Sigmoid colon (tissue), 7 donors: ENCODE data around the gene UBLCP1. TPM values are rescaled to one million over a fixed set of nuclear protein-coding genes. Genes with fewer than 3 reads are reported as not detected.
"Not testable (repeated sequence)": the region's sequence is repeated elsewhere in the genome, so short reads cannot be mapped to it uniquely, and the experiment has no call there.

Experiments
- DNase-seq: peaks from one replicate; pipeline ENCODE4 v3.0.0-alpha.2; 2019
- H3K27ac ChIP-seq, 4 donors: fragments of 200-600 bp; sonication (generic); one replicate each; pipeline ENCODE4 v1.5.1; 2016 to 2019; ENCODE audit warnings: mild to moderate bottlenecking in 1 of 4
- H3K27me3 ChIP-seq, 3 donors: fragments of 200-600 bp; sonication (generic); one replicate each; pipeline ENCODE4 v1.5.1; 2019; ENCODE audit warnings: mild to moderate bottlenecking in 1 of 3
- H3K36me3 ChIP-seq, 4 donors: fragments of 200-600 bp; sonication (generic); one replicate each; pipeline ENCODE4 v1.5.1; 2016 to 2019
- H3K4me1 ChIP-seq, 4 donors: fragments of 200-600 bp; sonication (generic); one replicate each; pipeline ENCODE4 v1.5.1; 2017 to 2019
- H3K4me3 ChIP-seq, 4 donors: fragments of 200-600 bp; sonication (generic); one replicate each; pipeline ENCODE4 v1.5.1; 2017 to 2019; ENCODE audit warnings: mild to moderate bottlenecking in 2 of 4, moderate library complexity in 1 of 4
- H3K9me3 ChIP-seq, 4 donors: fragments of 200-600 bp in 3 of 4; sonication (generic) in 3 of 4; one replicate each; pipeline versions ENCODE4 v1.5.1 to v1.6.1; 2013 to 2019
- CTCF ChIP-seq, 4 experiments: fragments of 450-650 bp in 3 of 4; fragments of 200-600 bp in 1 of 4; IDR thresholded peaks; one replicate each; pipeline ENCODE4 v1.5.1; 2016 to 2019; ENCODE audit warnings: antibody characterized with exemption in 4 of 4, mild to moderate bottlenecking in 3 of 4, moderate library complexity in 2 of 4
- EP300 ChIP-seq, 4 donors: sonication (generic); formaldehyde crosslinking; IDR thresholded peaks; one replicate each; pipeline ENCODE4 v1.6.1; 2017; ENCODE audit warnings: antibody characterized with exemption in 4 of 4
- POLR2A ChIP-seq, 2 donors: fragments of 450-650 bp; IDR thresholded peaks; one replicate each; pipeline ENCODE4 v1.6.1; 2016; ENCODE audit warnings: antibody characterized with exemption in 2 of 2, mild to moderate bottlenecking in 2 of 2, moderate library complexity in 2 of 2
- POLR2AphosphoS5 ChIP-seq, 4 donors: sonication (generic); formaldehyde crosslinking; IDR thresholded peaks; one replicate each; pipeline ENCODE4 v1.6.1; 2017; ENCODE audit warnings: antibody characterized with exemption in 4 of 4
- WGBS, 2 donors: extraction: QIAGEN DNeasy Blood & Tissue Kit; methylation state at CpG; one replicate each; pipeline ENCODE4 v1.1.7; 2013; 5-methylcytosine and 5-hydroxymethylcytosine counted together
- intact Hi-C: fragments of 100-400 bp; cut with DNase I; formaldehyde crosslinking; loops from one replicate; pipeline ENCODE4 v1.15.1; 2023
- polyA plus RNA-seq, 3 donors: library from polyadenylated mRNA; stranded (reverse); fragments of 200-250 nt; gene quantifications; one replicate each; pipeline ENCODE4 v1.2.3, GENCODE V29; 2013
- total RNA-seq, 4 donors: library from RNA; depleted of rRNA; stranded (reverse); fragments of >200 nt; gene quantifications; one replicate each; pipeline ENCODE4 v1.1.0, GENCODE V29; 2016
- donor health status: healthy with polysubstance abuse.
- donor health status: Bipolar disorder and iron deficiency.
- donor health status: healthy.

Gene UBLCP1
- total and polyA plus RNA-seq, 7 donors: 15.0 to 29.6 (median 18.7) TPM

DNA sequence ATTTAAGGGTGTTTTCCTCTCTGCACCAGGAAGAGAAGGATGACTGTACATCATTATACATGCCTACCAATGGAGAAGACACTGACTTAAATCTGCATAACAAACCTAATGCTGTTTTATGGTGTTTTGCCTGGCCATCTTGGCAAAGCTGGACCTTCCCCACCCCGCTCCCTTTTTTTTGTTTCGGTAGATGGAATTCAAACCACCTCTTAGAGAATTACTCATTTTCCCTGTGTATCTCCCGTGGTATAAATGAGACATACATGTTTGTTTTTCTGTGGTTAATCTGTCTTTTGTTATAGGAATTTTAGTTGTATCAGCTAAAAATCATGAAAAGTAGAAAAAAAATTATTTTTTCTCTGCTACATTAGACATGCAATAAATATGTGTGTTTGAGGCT is 38.4 kb downstream of the UBLCP1 start:
- peaks cover 0 to 13% (median 0%) of the 10 kb centered on the region in 4 donors for H3K9me3 ChIP-seq
- no peaks in the 10 kb centered on the region for H3K27me3 ChIP-seq
- intact Hi-C loops: no loop called here
- 86 to 92% methylated on average over 3 of the region's 3 CpGs for WGBS, 2 donors
- H3K4me3 ChIP-seq: no peak overlapping the region
- no peak for TF ChIP-seq POLR2AphosphoS5 (IDR thresholded peaks at IDR 0.05)
- TF ChIP-seq CTCF (IDR thresholded peaks at IDR 0.05): no peak
- TF ChIP-seq EP300 (IDR thresholded peaks at IDR 0.05): no peak
- no peak for TF ChIP-seq POLR2A (IDR thresholded peaks at IDR 0.05)
- DNase-seq: no peak
- no peaks in the 10 kb centered on the region for H3K36me3 ChIP-seq
- H3K4me1 ChIP-seq: no peaks in the 10 kb centered on the region
- H3K27ac ChIP-seq: no peak overlapping the region

GRCh38 chr5:159301929-159302860 is 39.1 kb downstream of the UBLCP1 start:
- H3K27me3 ChIP-seq, DNase-seq, intact Hi-C loops, H3K4me1 ChIP-seq, H3K36me3 ChIP-seq, H3K27ac ChIP-seq, H3K4me3 ChIP-seq: not testable (repeated sequence)
- H3K9me3 ChIP-seq: peaks cover 0 to 13% (median 0%) of the 10 kb centered on the region in 4 donors
- 82 to 84% methylated on average over 13 of the region's 13 CpGs for WGBS, 2 donors

DNA sequence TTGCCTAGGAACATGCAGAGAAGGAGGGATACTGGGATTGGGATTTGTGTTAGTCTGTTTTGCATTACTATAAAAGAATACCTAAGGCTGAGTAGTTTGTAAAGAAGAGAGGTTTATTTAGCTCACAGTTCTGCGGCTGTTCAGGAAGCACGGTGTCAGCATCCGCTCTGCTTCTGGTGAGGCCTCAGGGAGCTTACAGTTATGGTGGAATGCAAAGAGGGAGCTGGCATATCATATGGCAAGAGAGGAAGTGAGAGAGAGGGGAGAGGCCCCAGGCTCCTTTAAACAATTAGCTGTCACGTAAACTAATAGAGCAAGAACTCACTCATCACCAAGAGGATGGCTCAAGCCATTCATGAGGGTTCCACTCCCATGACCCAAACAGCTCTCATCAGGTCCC is 40.2 kb downstream of the UBLCP1 start:
- no peaks in the 10 kb centered on the region for H3K27me3 ChIP-seq
- no peaks in the 10 kb centered on the region for H3K4me1 ChIP-seq
- no peaks in the 10 kb centered on the region for H3K36me3 ChIP-seq
- WGBS, 2 donors: 94 to 98% methylated on average over 4 of the region's 4 CpGs
- H3K9me3 ChIP-seq: peaks cover 0 to 7% (median 0%) of the 10 kb centered on the region in 4 donors
- no peak overlapping the region for H3K27ac ChIP-seq
- intact Hi-C loops: no loop called here
- no peak overlapping the region for H3K4me3 ChIP-seq
- TF ChIP-seq POLR2AphosphoS5 (IDR thresholded peaks at IDR 0.05): no peak
- no peak for TF ChIP-seq POLR2A (IDR thresholded peaks at IDR 0.05)
- TF ChIP-seq EP300 (IDR thresholded peaks at IDR 0.05): no peak
- no peak for TF ChIP-seq CTCF (IDR thresholded peaks at IDR 0.05)
- DNase-seq: no peak

GRCh38 chr5:159304961-159305595 is 42.0 kb downstream of the UBLCP1 start:
- TF ChIP-seq POLR2AphosphoS5 (IDR thresholded peaks at IDR 0.05) (no peak), CTCF (IDR thresholded peaks at IDR 0.05) (no peak), POLR2A (IDR thresholded peaks at IDR 0.05) (no peak), EP300 (IDR thresholded peaks at IDR 0.05) (no peak)

DNA sequence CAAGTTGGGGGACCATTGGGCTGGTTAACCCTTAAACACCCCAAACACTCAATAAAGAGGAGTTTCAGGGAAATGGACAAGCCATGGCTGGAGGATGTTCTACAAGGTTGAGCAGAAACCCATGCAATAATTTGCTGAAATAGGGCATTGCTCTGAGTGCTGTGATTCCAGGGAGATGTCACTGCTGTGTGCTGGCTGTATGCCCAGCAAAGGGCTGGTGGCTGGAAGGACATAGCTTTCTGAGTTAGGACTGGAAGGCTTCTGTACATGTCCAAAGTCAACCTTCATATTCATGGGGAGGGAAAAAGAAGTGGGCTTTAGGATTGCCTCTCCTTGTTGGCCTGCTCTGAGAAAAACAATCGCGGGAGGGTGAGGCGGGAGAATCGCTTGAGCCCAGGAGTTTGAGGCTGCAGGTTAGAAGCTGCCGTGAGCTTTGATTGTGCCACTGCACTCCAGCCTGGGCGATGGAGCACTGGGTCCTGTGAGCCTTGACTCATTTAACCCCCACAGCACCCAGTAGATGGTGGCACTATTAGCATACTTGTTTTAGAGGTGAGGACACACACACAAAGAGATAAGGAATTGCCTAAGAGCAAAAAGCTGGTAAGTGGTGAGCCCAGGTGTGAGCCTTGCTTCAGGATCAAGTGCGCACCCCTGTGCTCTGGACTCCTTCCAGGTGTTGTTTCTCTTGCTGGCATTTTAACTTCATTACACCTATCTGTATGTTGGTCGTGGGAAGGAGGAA is 46.8 kb downstream of the UBLCP1 start:
- TF ChIP-seq CTCF (IDR thresholded peaks at IDR 0.05): no peak
- no peak for TF ChIP-seq POLR2A (IDR thresholded peaks at IDR 0.05)
- no peak for TF ChIP-seq EP300 (IDR thresholded peaks at IDR 0.05)
- no peak for TF ChIP-seq POLR2AphosphoS5 (IDR thresholded peaks at IDR 0.05)
- H3K9me3 ChIP-seq: no peaks in the 10 kb centered on the region
- H3K4me1 ChIP-seq: no peaks in the 10 kb centered on the region
- no peak overlapping the region for H3K27ac ChIP-seq
- no peak for DNase-seq
- 81 to 85% methylated on average over 8 of the region's 8 CpGs for WGBS, 2 donors
- intact Hi-C loops: no loop called here
- H3K36me3 ChIP-seq: no peaks in the 10 kb centered on the region
- H3K4me3 ChIP-seq: no peak overlapping the region
- H3K27me3 ChIP-seq: peaks cover 2 to 41% (median 14%) of the 10 kb centered on the region in 3 donors

More at GRCh38 chr5:159304961-159305595, 42.0 kb downstream of the UBLCP1 start:
- no peaks in the 10 kb centered on the region for H3K4me1 ChIP-seq
- H3K4me3 ChIP-seq: no peak overlapping the region
- WGBS, 2 donors: 72 to 82% methylated on average over 5 of the region's 5 CpGs
- peaks cover 0 to 7% (median 0%) of the 10 kb centered on the region in 4 donors for H3K9me3 ChIP-seq
- intact Hi-C loops: no loop called here
- H3K27ac ChIP-seq: no peak overlapping the region
- H3K27me3 ChIP-seq: peaks cover 2 to 16% (median 4%) of the 10 kb centered on the region in 3 donors
- DNase-seq: no peak
- H3K36me3 ChIP-seq: no peaks in the 10 kb centered on the region
